Activated T-cell treated with anti-CD3 and anti-CD28 coated beads for 1 hour (primary cell): Measurements from ENCODE around the gene PARP9.

Source experiments
- DNase-seq: peaks from one replicate; pipeline ENCODE4 v3.0.0-alpha.2; 2020; ENCODE audit warnings: low read depth

PARP9 gene

DNA sequence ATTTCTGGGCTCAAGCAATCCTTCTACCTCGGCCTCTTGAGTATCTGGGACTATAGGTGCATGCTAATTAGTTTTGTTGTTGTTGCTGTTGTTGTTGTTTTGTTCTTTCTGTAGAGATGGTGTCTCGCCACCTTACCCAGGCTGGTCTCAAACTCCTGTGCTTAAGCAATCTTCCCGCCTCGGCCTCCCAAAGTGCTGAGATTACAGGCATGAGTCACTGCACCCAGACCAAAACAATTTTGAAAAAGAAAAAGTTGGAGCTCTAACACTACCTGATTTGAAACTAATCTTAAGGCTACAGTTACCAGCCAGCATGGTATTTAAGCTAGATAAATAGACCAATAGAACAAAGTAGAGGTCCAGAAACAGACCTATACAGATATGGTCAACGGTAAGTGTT is 79.1 kb downstream of the PARP9 start:
- DNase-seq = no peak

DNA sequence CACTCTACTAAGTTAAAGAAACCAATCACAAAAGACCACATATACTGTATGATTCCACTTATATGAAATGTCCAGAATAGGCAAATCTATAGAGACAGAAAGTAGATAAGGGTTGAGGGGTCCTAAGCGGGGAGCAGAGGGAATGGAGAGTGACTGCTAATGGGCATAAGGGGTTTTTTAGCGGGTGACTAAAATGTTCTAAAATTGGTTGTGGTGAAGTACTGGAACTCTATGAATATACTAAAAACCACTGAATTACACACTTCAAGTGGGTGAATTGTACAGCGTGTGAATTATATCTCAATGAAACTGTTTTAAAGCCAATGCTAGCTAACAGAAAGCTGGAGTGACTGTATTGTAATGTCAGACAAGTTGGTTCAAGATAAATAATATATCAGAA is 82.7 kb downstream of the PARP9 start:
- no peak for DNase-seq
